Activated CD8-positive, alpha-beta T cell treated with anti-CD3 and anti-CD28 coated beads, Interleukin-2, amount 10 ng/mL, durations not matched to agents 7 days and 5 days (primary cell): ENCODE measurements around the gene FBXL3. TPM values are rescaled to one million over a fixed set of nuclear protein-coding genes. Genes with fewer than 3 reads are reported as not detected.

Experiments used
- ATAC-seq: fragments of 150-1000 bp; cut with Tn5 transposase; one replicate; pipeline ENCODE4 v1.10.0; 2021; ENCODE audit warnings: moderate library complexity
- CTCF ChIA-PET: fragments of 350-600 bp; sonication (Branson Sonifier 250); formaldehyde crosslinking; loops from one replicate; lab custom pipeline; 2021; ENCODE audit warnings: antibody characterized with exemption; lab: Charles Lee
- POLR2A ChIA-PET: fragments of 350-600 bp; sonication (Branson Sonifier 250); formaldehyde crosslinking; loops from one replicate; lab custom pipeline; 2021; ENCODE audit warnings: antibody characterized with exemption; lab: Charles Lee
- DNase-seq: peaks from one replicate; pipeline ENCODE4 v3.0.0-alpha.2; 2020
- H3K27ac Mint-ChIP-seq: one replicate; pipeline ENCODE4 v1.8.0; 2021; ENCODE audit warnings: mild to moderate bottlenecking, mixed read lengths
- H3K27me3 Mint-ChIP-seq: one replicate; pipeline ENCODE4 v1.8.0; 2021; ENCODE audit warnings: low read depth, mixed read lengths
- H3K36me3 Mint-ChIP-seq: one replicate; pipeline ENCODE4 v1.8.0; 2021; ENCODE audit warnings: low read depth, mixed read lengths
- H3K4me1 Mint-ChIP-seq: one replicate; pipeline ENCODE4 v1.8.0; 2021; ENCODE audit warnings: low read depth, mixed read lengths
- H3K4me3 Mint-ChIP-seq: one replicate; pipeline ENCODE4 v1.8.0; 2021; ENCODE audit warnings: mild to moderate bottlenecking, mixed read lengths
- H3K9me3 Mint-ChIP-seq: one replicate; pipeline ENCODE4 v1.8.0; 2022; ENCODE audit warnings: mixed read lengths; ENCODE audit not compliant: insufficient read depth
- total RNA-seq, 2 experiments: library from RNA; stranded (reverse); gene quantifications; one replicate each; pipeline ENCODE4 v1.2.3, GENCODE V29; 2021

Gene FBXL3, protein sequence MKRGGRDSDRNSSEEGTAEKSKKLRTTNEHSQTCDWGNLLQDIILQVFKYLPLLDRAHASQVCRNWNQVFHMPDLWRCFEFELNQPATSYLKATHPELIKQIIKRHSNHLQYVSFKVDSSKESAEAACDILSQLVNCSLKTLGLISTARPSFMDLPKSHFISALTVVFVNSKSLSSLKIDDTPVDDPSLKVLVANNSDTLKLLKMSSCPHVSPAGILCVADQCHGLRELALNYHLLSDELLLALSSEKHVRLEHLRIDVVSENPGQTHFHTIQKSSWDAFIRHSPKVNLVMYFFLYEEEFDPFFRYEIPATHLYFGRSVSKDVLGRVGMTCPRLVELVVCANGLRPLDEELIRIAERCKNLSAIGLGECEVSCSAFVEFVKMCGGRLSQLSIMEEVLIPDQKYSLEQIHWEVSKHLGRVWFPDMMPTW
- 10 to 100 TPM; 35.6 to 38.0 TPM for total RNA-seq

DNA sequence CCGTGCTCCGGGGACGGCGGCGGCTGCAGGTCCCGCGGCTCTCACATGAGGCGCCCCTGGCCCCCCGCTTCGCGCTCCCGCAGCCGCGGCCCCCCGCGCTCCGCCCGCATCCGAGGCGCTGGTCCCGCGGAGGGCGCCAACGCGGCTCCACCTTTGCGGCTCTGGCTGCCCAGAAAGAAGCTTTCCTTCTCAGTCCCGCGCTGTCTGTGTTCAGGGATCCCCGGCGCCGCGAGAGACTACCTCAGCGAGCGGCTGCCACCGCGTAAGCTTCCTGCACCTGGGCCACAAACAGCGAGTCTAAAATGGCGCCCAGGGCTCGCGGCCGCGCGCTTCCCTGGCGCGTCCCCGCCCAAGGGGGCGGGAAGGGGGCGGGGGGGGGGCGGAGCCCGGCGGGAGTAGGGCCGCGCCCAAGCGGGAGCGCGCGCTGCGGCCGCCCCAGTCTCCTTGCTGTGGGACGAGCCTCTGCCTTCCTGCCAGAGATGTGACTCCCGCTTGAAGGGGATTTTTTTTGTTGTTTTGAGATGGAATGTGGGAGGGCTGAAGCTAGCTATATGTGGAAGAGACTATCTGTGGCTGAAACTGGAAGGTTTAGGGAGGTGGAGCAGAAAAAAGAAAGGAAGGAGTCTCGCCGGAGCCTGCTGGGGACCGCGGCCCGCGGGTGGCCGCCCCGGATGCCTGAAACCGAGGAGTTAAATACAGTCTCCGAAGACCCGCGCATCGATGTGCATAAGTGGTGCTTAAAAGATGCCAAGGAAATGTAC is at the start of gene FBXL3:
Gene FBXL3, minus strand, starts transcription at position 299 of the 761 bp plus-strand sequence. CDS start 5,299 bp downstream, outside the sequence.
- no peaks in the 10 kb centered on the region for H3K27me3 Mint-ChIP-seq
- POLR2A ChIA-PET: interaction anchor here (0.5 to 3.5 kb wide), 17 partner anchors 10 to 451 kb away, joined by 3 to 80 read pairs (median 4); partner anchors contain the start of genes CLN5 and MYCBP2
- ATAC-seq (peak; percentile 80), DNase-seq (peak; percentile 86)
- H3K9me3 Mint-ChIP-seq: no peaks in the 10 kb centered on the region
- H3K4me3 Mint-ChIP-seq: peak within 1 kb of the TSS; percentile 94
- peaks cover 23% of the 10 kb centered on the region for H3K36me3 Mint-ChIP-seq
- H3K4me1 Mint-ChIP-seq: peaks cover 53% of the 10 kb centered on the region
- peak within 1 kb of the TSS; percentile 98 for H3K27ac Mint-ChIP-seq
- CTCF ChIA-PET: interaction anchor here (0.7 to 2.5 kb wide), 6 partner anchors 10 to 451 kb away, joined by 3 to 23 read pairs (median 6); partner anchors contain the start of gene CLN5

DNA sequence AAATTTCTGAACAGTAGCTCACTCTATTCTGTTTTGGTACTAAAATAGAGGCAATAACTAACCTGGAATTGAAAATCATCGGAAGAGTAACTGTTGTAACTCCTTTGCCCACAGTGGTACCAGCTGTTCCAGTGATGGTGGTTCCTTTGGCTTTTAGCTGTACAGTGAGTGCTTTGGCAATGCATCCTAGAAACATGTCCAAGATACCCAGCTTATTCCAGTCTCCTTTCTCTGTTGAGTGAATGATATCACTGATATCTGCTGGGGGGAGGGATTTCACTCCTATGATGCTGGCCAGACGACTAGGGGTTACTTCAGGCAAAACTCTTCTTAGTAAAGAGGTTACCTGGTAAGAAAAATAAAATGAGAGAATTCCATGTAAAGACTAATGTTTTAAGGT is 40.6 kb upstream of the FBXL3 start:
- DNase-seq (no peak), ATAC-seq (no peak)
- Mint-ChIP-seq H3K9me3 (no peaks in the 10 kb centered on the region), H3K27ac (no peak overlapping the region), H3K4me1 (no peaks in the 10 kb centered on the region), H3K27me3 (no peaks in the 10 kb centered on the region), H3K4me3 (no peak overlapping the region), H3K36me3 (peaks cover 38% of the 10 kb centered on the region)
- CTCF ChIA-PET: no interaction called here
- POLR2A ChIA-PET: no interaction called here

GRCh38 chr13:77065461-77066147 is 38.6 kb upstream of the FBXL3 start:
- peak overlapping the region; percentile 69 for H3K27ac Mint-ChIP-seq
- CTCF ChIA-PET: no interaction called here
- H3K27me3 Mint-ChIP-seq: no peaks in the 10 kb centered on the region
- DNase-seq (no peak), ATAC-seq (no peak)
- no peaks in the 10 kb centered on the region for H3K4me1 Mint-ChIP-seq
- peaks cover 49% of the 10 kb centered on the region for H3K36me3 Mint-ChIP-seq
- no peak overlapping the region for H3K4me3 Mint-ChIP-seq
- POLR2A ChIA-PET: no interaction called here
- H3K9me3 Mint-ChIP-seq: no peaks in the 10 kb centered on the region

- ChIA-PET POLR2A (no interaction called here), CTCF (interaction anchor here (1.4 kb wide), 1 partner anchor 9 kb away, joined by 3 read pairs; no protein-coding TSS in a partner anchor)
- Mint-ChIP-seq H3K4me3 (no peak overlapping the region), H3K4me1 (no peaks in the 10 kb centered on the region), H3K27me3 (no peaks in the 10 kb centered on the region), H3K9me3 (no peaks in the 10 kb centered on the region), H3K27ac (no peak overlapping the region), H3K36me3 (peaks cover 35% of the 10 kb centered on the region)
- ATAC-seq (no peak), DNase-seq (no peak)
Observed at GRCh38 chr13:77062097-77062496, 35.1 kb upstream of the FBXL3 start.

DNA sequence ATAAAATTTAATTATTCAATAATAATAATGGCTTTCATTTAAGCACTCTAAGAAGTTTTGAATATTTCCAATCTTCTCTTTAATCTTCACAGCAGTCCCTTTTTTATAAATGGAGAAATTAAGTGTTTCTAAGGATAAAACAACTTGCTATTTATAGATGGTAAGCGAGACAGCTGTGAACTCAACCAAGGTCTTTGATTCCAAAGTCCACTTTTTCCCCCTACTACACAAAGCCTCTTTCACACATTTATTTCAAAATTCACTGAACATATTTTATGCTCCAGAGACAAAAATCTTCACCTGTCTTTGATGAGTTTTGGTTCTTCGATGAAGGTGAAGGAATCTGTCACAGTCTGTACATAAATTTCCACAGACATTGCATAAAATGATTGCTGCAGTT is 34.4 kb upstream of the FBXL3 start:
- DNase-seq (no peak), ATAC-seq (no peak)
- no peak overlapping the region for H3K27ac Mint-ChIP-seq
- no peaks in the 10 kb centered on the region for H3K9me3 Mint-ChIP-seq
- no peaks in the 10 kb centered on the region for H3K4me1 Mint-ChIP-seq
- peaks cover 39% of the 10 kb centered on the region for H3K36me3 Mint-ChIP-seq
- ChIA-PET CTCF (interaction anchor here (1.4 kb wide), 1 partner anchor 10 kb away, joined by 3 read pairs; no protein-coding TSS in a partner anchor), POLR2A (interaction anchor here (0.9 kb wide), 1 partner anchor 36 kb away, joined by 3 read pairs; no protein-coding TSS in a partner anchor)
- H3K27me3 Mint-ChIP-seq: no peaks in the 10 kb centered on the region
- H3K4me3 Mint-ChIP-seq: no peak overlapping the region

DNA sequence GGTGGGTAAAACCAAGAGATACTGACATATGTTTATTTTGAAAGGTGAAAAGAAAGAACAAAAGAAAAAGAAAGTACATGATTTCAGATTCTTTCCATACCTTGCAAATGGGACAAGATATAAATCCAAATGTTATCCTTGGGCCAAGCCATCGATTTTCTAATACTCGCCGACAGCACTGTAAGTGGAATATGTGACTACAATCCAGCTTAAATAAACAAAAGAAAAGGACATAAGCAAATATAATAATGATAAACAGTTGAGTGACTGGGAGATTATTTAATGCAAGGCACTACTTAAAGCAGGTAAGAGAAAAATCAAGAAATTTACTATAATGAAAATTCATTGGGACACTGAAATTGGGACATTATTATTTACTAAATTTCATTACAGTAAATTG is 29.9 kb upstream of the FBXL3 start:
- CTCF ChIA-PET: interaction anchor here (0.7 kb wide), 1 partner anchor 31 kb away, joined by 3 read pairs; no protein-coding TSS in a partner anchor

GRCh38 chr13:77056382-77056781 is 29.4 kb upstream of the FBXL3 start:
- CTCF ChIA-PET: interaction anchor here (0.7 kb wide), 1 partner anchor 31 kb away, joined by 3 read pairs; no protein-coding TSS in a partner anchor
- H3K9me3 Mint-ChIP-seq: no peaks in the 10 kb centered on the region
- ATAC-seq: no peak

More for the DNA sequence above, 29.9 kb upstream of the FBXL3 start:
- Mint-ChIP-seq H3K36me3 (peaks cover 34% of the 10 kb centered on the region), H3K27me3 (no peaks in the 10 kb centered on the region), H3K27ac (no peak overlapping the region), H3K9me3 (no peaks in the 10 kb centered on the region), H3K4me1 (no peaks in the 10 kb centered on the region), H3K4me3 (no peak overlapping the region)
- no peak for ATAC-seq
- DNase-seq: no peak
- POLR2A ChIA-PET: interaction anchor here (2.1 kb wide), 1 partner anchor 30 kb away, joined by 7 read pairs; the partner anchor contains the start of gene FBXL3

GRCh38 chr13:77055158-77055557 is 28.2 kb upstream of the FBXL3 start:
- Mint-ChIP-seq H3K27me3 (no peaks in the 10 kb centered on the region), H3K27ac (no peak overlapping the region), H3K4me1 (no peaks in the 10 kb centered on the region), H3K36me3 (peaks cover 37% of the 10 kb centered on the region), H3K9me3 (no peaks in the 10 kb centered on the region), H3K4me3 (no peak overlapping the region)
- ATAC-seq (no peak), DNase-seq (no peak)
- CTCF ChIA-PET: interaction anchor here (0.7 to 1.5 kb wide), 2 partner anchors 13 to 53 kb away, joined by 3 read pairs; no protein-coding TSS in a partner anchor
- POLR2A ChIA-PET: interaction anchor here (2.1 kb wide), 1 partner anchor 28 kb away, joined by 7 read pairs; the partner anchor contains the start of gene FBXL3

More at GRCh38 chr13:77056382-77056781, 29.4 kb upstream of the FBXL3 start:
- H3K27me3 Mint-ChIP-seq: no peaks in the 10 kb centered on the region
- DNase-seq: no peak
- no peak overlapping the region for H3K27ac Mint-ChIP-seq
- H3K4me1 Mint-ChIP-seq: no peaks in the 10 kb centered on the region
- POLR2A ChIA-PET: interaction anchor here (2.1 kb wide), 1 partner anchor 30 kb away, joined by 7 read pairs; the partner anchor contains the start of gene FBXL3
- peaks cover 32% of the 10 kb centered on the region for H3K36me3 Mint-ChIP-seq
- H3K4me3 Mint-ChIP-seq: no peak overlapping the region

GRCh38 chr13:77053192-77053591 is 26.2 kb upstream of the FBXL3 start:
- no peaks in the 10 kb centered on the region for H3K27me3 Mint-ChIP-seq
- ChIA-PET POLR2A (no interaction called here), CTCF (interaction anchor here (1.3 kb wide), 1 partner anchor 26 kb away, joined by 3 read pairs; no protein-coding TSS in a partner anchor)
- no peak overlapping the region for H3K4me3 Mint-ChIP-seq
- H3K27ac Mint-ChIP-seq: no peak overlapping the region
- no peak for ATAC-seq
- peaks cover 55% of the 10 kb centered on the region for H3K36me3 Mint-ChIP-seq
- no peaks in the 10 kb centered on the region for H3K9me3 Mint-ChIP-seq
- DNase-seq: no peak
- no peaks in the 10 kb centered on the region for H3K4me1 Mint-ChIP-seq

GRCh38 chr13:77048681-77049080 is 21.7 kb upstream of the FBXL3 start:
- H3K36me3 Mint-ChIP-seq: peaks cover 48% of the 10 kb centered on the region
- no peak for DNase-seq
- H3K27ac Mint-ChIP-seq: peak overlapping the region; percentile 9
- POLR2A ChIA-PET: no interaction called here
- CTCF ChIA-PET: interaction anchor here (1.4 kb wide), 1 partner anchor 12 kb away, joined by 4 read pairs; no protein-coding TSS in a partner anchor
- H3K9me3 Mint-ChIP-seq: no peaks in the 10 kb centered on the region
- H3K4me1 Mint-ChIP-seq: peaks cover 2% of the 10 kb centered on the region
- H3K4me3 Mint-ChIP-seq: no peak overlapping the region
- ATAC-seq: no peak
- H3K27me3 Mint-ChIP-seq: no peaks in the 10 kb centered on the region
